Measurements from ENCODE around the gene SMIM5.
A peak's percentile ranks its signal among the peaks of the same experiment; 100 is the strongest.

Gene SMIM5

GRCh38 chr17:75667825-75668224, 34.6 kb downstream of the SMIM5 start:
- DNase-seq (ENCODE audit: low spot score), result no peak

GRCh38 chr17:75668489-75668888, 35.3 kb downstream of the SMIM5 start:
- DNase-seq (ENCODE audit: low spot score), result no peak

DNA sequence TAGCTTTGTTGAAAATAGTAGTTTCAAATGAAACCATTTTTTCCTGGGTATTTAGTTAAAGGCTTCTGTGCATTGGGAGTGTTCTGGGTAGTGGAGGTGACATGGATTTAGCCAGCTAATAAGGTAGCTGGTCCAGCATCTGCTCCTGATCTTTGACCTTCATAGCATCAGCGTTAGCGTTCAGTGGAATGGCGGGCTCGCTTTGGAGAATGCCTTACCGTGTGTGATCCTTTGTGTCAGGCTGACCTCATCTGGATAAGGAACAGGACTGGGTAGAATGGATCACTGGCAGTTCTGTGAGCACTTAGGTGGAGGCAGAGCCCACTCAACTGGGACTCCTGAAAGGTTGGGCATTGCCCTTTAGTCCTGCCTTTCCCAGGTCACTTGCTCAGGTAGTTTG, 37.6 kb downstream of the SMIM5 start:
- DNase-seq (ENCODE audit: low spot score), result no peak

DNA sequence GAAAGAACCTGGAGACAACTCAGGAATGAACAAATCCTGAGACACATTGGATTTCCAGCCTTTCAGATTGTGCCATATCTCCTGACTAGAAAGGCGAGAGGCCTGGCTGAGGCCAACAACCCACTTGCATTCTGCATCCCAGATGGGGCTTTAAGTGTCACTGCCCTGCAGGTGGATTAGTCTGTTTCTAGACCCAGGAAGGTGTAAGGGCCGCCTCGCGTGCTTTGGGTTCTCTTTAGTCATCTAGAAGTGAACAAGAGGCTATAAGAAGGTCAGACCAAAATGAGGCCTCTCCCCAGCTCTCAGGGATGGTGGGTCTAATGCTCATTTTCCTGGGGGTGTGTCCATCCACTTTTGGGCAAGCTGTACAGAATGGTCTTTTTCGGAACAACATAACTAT, 38.8 kb downstream of the SMIM5 start:
- DNase-seq (ENCODE audit: low spot score), result no peak

DNA sequence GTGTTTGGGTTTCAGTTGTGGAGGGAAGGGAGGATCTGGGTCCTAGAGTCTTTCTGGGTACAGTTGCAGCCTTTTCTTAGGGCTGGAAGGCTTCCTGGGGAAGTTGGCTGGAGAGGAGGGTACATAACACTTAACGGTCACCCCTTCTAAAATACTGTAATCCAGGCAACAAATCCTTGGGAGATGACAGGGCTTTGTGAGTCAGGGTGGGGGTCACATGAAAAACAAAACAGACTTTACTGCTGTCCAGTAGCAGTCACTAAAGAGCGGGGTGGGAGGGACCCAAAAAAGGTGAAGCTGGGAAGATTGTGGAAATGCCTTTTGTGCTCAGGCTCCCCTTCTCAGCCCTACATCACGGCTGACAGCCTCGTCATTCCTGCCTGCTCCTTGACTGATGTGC, 40.3 kb downstream of the SMIM5 start:
- DNase-seq (ENCODE audit: low spot score), result no peak

DNA sequence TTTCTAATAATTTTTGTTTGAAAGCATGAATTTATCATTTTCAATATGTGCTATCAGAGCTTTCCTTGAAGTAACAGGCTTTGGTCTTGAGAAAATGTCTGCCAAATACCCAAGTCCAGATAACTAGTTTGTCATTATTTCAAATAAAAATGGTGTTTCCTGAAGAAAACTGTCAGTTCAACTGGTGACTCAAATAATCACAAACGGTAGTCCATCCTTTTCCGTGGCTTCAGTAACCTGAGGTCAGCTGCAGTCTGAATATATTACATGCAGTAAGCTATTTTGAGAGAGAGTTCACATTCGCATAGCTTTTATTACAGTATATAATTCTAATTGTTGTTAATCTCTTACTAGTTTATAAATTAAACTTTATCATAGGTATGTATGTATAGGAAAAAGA, 43.2 kb downstream of the SMIM5 start:
- no peak for DNase-seq (ENCODE audit: low spot score)

DNA sequence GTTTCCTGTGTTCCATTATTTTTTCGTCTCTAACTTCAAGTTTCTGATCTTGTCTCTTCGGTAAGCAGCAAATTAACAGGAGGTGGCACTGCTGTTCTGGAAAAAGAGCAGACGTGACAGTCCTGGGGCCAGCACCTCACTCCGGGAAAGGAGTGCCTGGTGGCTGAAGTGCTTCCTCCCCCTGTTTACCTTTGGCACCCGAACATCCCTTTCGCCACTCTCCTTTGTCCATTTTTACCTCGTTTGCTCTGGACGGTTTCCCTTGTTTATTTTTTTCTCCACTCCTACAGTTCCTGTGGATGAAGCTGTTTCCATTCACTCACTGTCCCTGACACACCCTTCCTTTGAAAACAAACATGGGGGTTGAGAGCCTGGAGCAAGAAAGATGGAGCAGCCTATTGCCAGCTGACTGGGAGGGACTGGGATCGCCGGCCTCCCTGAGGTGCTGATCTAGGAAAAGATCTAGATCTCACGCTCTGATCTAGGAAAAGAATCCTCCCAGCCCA, 46.5 kb downstream of the SMIM5 start:
- DNase-seq (ENCODE audit: low spot score), result no peak

DNA sequence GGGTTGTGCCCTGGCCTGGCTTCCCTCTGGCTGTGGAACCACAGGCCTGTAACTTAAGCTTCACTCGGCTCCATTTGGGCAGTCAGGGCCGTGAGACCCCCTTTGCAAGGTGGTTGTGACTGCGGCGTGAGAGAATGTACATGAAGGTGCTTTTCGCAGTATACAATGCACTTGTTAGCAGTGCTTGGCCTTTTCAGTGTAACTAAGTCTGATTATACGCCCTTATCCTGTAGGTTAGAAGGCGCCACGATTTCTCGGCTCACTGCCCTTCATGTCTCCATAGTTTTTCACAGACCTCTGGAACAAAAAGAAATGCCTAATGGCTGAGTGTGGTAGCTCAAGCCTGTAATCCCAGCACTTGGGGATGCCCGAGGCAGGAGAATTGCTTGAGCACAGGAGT, 47.2 kb downstream of the SMIM5 start:
- DNase-seq (ENCODE audit: low spot score), result no peak

- no peak for DNase-seq (ENCODE audit: low spot score)
Observed at GRCh38 chr17:75681289-75681688, 48.1 kb downstream of the SMIM5 start.

DNA sequence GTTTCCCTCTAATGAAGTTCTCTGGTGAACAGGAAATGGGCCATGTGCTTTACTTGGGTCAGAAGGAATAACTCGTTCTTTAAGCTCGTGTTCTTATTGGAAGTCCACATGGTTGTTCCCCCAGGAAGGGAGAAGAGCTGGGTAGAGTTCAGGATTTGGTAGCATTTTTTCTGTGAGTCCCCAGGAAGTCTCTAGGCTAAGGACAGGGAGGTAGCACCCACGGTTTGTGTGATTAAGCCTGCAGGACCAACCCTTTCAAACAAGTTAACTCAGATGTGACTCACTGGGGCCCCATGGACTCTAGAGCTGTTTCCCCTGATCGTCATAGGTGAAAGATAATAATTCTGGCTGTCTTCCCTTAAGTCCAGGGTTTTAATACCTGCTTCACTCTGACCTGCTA, 50.3 kb downstream of the SMIM5 start:
- DNase-seq (ENCODE audit: low spot score), result no peak

DNA sequence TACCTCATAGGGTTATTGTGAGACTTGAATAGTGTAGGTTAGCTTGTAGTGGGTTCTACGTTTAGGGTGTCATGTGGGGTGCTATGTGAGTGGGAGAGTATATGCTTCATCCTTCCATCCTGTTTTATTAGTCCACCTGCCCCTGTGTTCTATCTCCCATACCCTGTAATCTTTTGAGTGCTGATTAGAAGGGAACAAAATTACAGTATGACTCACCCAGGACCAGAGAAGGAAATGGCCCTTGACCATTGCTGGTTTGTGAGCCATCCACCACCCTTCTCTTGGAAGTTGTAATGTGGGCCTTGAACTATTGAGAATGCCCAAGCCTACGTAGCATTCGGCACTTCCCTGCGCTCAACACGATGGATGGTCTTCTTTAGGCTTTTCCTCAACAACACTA, 51.0 kb downstream of the SMIM5 start:
- no peak for DNase-seq (ENCODE audit: low spot score)

DNA sequence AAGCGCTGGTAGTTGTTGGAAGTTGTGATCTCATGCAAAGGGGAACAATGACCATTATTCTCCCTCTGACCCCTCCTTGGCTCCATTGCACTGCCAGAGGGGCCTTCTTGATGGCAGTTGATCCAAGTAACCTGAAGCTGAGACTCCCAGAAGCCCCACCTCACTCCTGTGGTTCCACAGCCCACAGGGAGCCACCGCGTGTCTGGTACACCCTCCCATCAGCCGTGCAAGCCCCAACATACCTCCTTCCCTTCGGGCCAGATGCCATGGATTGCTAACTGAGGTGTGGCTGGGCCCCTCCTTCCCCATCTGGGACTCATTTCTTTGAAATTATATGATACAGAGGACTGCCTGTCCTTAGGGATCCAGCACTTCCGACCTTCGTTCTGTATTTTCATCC, 51.7 kb downstream of the SMIM5 start:
- no peak for DNase-seq (ENCODE audit: low spot score)

GRCh38 chr17:75685499-75685898, 52.3 kb downstream of the SMIM5 start:
- no peak for DNase-seq (ENCODE audit: low spot score)

DNA sequence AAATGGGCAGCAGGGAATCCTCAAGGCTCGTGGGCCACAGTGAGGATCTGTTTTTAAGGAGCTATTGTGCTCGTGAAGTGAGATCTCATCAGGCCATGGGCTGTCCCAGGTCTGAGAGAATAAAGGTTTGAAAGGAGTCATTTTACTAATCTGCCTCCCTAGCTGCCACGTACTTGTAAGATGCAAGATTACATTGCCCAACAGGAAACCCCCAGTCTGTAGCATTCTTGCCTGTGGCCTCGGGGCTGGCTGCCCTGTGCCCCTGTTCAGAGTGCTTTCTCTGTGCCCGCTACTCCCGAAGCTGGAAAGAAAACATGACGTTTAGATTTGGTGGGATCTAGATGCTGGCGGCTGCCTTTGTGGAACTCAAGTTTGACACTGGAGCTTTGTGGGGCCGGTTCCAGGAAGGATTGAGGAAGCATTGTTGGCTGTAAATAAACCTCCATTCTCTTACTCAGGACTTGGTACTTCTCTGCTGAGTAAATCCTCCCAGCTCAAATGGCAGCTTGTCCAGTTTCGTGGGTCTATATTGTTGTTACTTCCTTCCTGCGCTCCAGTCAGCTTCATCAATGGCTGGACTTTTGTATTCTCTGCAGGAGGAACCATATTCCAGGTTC, 55.1 kb downstream of the SMIM5 start:
- DNase-seq (ENCODE audit: low spot score), result peak; percentile 48

DNA sequence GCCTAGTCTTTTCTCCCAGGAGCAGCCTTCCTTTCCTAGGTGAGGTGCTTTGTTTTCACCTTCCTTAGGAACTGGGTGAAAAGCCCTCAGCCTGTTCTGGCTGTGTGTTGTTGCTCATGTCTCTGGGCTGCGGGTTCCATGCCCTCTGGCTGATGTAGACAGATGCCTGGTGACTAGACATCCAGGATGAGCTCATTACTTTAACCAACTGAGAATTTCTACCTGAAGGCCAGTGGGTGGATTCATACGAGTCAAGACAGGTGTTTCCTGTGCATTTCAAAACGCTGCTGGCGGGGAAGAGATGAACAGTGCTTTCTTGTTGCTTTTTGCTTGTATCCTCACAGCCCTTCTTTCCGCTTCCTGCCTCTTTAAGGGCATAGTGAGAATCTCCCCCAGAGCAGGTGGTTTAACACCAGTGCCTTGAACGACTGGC, 56.2 kb downstream of the SMIM5 start:
- DNase-seq (ENCODE audit: low spot score), result no peak
